ENCODE data around the gene EMSY.
"Not testable (repeated sequence)": the region's sequence is repeated elsewhere in the genome, so short reads cannot be mapped to it uniquely, and the experiment has no call there.

The EMSY gene

GRCh38 chr11:76589964-76590950 lies 145.4 kb downstream of the EMSY start:
- H2AFZ ChIP-seq (ENCODE audit: low read depth, low read length): no peak overlapping the region
- no peak overlapping the region for H3K4me3 ChIP-seq (ENCODE audit: low read length)
- no peaks in the 10 kb centered on the region for H3K27me3 ChIP-seq (ENCODE audit: insufficient read depth, low read length)
- no peaks in the 10 kb centered on the region for H3K36me3 ChIP-seq (ENCODE audit: insufficient read depth, low read length)
- no peaks in the 10 kb centered on the region for H3K4me1 ChIP-seq (ENCODE audit: insufficient read depth, low read length)
- no peaks in the 10 kb centered on the region for H3K9me3 ChIP-seq (ENCODE audit: low read length)

DNA sequence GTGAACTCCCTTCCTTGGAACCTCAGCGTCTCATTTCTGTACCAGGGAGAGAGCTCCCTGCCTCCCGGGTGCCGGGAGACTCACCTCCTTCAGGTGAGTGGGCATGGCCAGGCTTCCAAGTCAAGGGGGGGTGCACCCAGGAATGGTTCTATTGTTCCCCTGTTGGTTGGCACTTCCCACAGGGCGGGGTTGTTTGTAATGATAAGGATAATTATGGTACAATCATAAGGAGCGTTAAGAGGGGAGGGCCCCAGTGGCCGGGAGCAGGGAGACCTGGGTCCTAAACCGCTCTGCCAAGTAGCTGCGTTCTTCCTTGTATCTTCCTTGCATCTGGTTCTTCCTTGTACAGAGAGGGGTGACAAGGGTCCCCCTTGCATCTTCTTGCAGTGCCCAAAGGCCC lies 146.6 kb downstream of the EMSY start:
- Histone ChIP-seq H2AFZ (ENCODE audit: low read depth, low read length) (no peak overlapping the region), H3K36me3 (ENCODE audit: insufficient read depth, low read length) (no peaks in the 10 kb centered on the region), H3K27me3 (ENCODE audit: insufficient read depth, low read length) (no peaks in the 10 kb centered on the region), H3K4me1 (ENCODE audit: insufficient read depth, low read length) (no peaks in the 10 kb centered on the region), H3K4me3 (ENCODE audit: low read length) (no peak overlapping the region), H3K9me3 (ENCODE audit: low read length) (no peaks in the 10 kb centered on the region)

- no peaks in the 10 kb centered on the region for H3K9me3 ChIP-seq (ENCODE audit: low read length)
- no peaks in the 10 kb centered on the region for H3K27me3 ChIP-seq (ENCODE audit: insufficient read depth, low read length)
- H3K4me3 ChIP-seq (ENCODE audit: low read length): no peak overlapping the region
- H2AFZ ChIP-seq (ENCODE audit: low read depth, low read length): no peak overlapping the region
- H3K4me1 ChIP-seq (ENCODE audit: insufficient read depth, low read length): no peaks in the 10 kb centered on the region
- H3K36me3 ChIP-seq (ENCODE audit: insufficient read depth, low read length): no peaks in the 10 kb centered on the region
Measured at GRCh38 chr11:76592025-76592914, 147.5 kb downstream of the EMSY start.

- no peak overlapping the region for H3K4me3 ChIP-seq (ENCODE audit: low read length)
- H3K9me3 ChIP-seq (ENCODE audit: low read length): no peaks in the 10 kb centered on the region
- H3K27me3 ChIP-seq (ENCODE audit: insufficient read depth, low read length): no peaks in the 10 kb centered on the region
- no peaks in the 10 kb centered on the region for H3K4me1 ChIP-seq (ENCODE audit: insufficient read depth, low read length)
- no peak overlapping the region for H2AFZ ChIP-seq (ENCODE audit: low read depth, low read length)
- no peaks in the 10 kb centered on the region for H3K36me3 ChIP-seq (ENCODE audit: insufficient read depth, low read length)
Measured at GRCh38 chr11:76592961-76593360, 148.1 kb downstream of the EMSY start.

DNA sequence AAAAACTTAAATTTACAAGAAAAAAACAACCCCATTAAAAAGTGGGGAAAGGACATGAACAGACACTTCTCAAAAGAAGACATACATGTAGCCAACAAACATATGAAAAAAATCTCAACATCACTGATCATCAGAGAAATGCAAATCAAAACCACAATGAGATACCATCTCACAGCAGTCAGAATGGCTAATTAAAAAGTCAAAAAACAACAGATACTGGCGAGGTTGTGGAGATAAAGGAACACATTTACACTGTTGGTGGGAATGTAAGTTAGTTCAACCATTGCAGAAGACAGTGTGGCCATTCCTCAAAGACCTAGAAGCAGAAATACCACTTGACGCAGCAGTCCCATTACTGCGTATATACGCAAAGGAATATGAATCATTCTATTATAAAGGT lies 150.3 kb downstream of the EMSY start:
- not testable (repeated sequence) for H3K9me3 ChIP-seq (ENCODE audit: low read length); H3K4me3 ChIP-seq (ENCODE audit: low read length); H3K27me3 ChIP-seq (ENCODE audit: insufficient read depth, low read length); H2AFZ ChIP-seq (ENCODE audit: low read depth, low read length); H3K36me3 ChIP-seq (ENCODE audit: insufficient read depth, low read length); H3K4me1 ChIP-seq (ENCODE audit: insufficient read depth, low read length)

GRCh38 chr11:76596652-76597051 lies 151.8 kb downstream of the EMSY start:
- Histone ChIP-seq H3K4me1 (ENCODE audit: insufficient read depth, low read length) (no peaks in the 10 kb centered on the region), H3K9me3 (ENCODE audit: low read length) (no peaks in the 10 kb centered on the region), H3K27me3 (ENCODE audit: insufficient read depth, low read length) (no peaks in the 10 kb centered on the region), H3K4me3 (ENCODE audit: low read length) (no peak overlapping the region), H2AFZ (ENCODE audit: low read depth, low read length) (no peak overlapping the region), H3K36me3 (ENCODE audit: insufficient read depth, low read length) (no peaks in the 10 kb centered on the region)

DNA sequence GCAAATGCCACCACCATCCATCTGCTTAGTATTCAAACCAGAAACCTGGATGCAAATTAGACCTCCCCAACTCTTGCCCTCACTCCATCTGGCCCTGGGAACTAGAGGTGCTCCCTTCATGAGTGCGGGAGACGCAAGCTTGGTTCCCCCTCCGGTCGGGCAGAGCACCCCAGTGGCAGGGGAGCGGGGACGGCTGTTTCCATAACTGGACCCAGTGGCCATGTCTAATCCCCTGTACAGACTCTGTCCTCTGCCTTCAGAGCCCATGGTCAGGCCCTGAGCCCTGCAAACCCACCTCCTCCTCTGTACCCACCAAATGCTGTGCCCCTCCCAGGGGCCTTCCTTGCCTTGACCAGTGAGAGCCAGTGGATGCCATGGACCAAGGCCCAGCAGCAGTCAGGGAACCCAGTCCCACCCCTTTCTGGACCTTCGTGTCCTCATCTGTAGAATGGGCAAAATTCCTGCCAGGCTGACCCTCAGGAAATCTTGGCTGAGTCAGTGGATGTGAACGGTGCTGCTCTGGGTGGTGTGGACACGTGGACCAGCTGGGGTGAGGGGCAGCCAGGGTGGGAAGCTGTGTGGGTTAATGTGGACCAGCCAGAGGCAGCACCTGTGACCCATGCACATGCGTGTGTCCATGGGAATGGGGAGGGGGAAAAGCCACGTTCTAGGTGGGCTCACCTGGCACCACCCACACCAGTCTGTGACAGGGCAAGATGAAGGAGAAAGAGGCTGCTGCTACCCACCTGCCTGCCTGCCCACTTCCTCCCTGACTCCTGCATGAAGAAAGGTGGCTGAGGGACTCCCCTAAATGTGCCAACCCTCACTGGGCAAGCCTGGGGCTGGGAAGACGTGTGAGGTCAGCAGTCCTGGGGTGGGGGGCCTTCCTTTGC lies 153.0 kb downstream of the EMSY start:
- H3K4me1 ChIP-seq (ENCODE audit: insufficient read depth, low read length): no peaks in the 10 kb centered on the region
- no peaks in the 10 kb centered on the region for H3K27me3 ChIP-seq (ENCODE audit: insufficient read depth, low read length)
- no peaks in the 10 kb centered on the region for H3K36me3 ChIP-seq (ENCODE audit: insufficient read depth, low read length)
- H3K9me3 ChIP-seq (ENCODE audit: low read length): no peaks in the 10 kb centered on the region
- no peak overlapping the region for H3K4me3 ChIP-seq (ENCODE audit: low read length)
- H2AFZ ChIP-seq (ENCODE audit: low read depth, low read length): no peak overlapping the region

DNA sequence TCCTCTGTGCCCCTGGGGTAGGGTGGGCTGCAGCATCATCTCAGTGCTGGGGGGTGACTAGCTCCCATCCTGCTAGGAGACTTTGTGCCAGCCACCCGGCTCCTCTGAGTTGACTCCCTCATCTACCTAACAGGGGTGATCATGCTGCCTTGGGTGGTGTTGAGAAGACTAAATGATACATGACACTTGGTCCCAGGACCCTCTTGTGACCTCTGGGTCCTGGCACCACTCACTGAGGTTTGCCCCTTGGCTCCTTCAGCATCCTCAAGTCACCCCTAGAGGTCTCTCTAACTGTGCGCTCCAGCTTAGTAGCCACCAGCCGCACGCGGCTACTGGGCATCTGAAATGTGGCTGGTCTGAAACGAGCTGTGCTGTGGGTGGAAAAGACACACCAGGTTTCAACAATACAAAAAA lies 153.6 kb downstream of the EMSY start:
- Histone ChIP-seq H3K36me3 (ENCODE audit: insufficient read depth, low read length) (no peaks in the 10 kb centered on the region), H3K4me3 (ENCODE audit: low read length) (no peak overlapping the region), H3K9me3 (ENCODE audit: low read length) (no peaks in the 10 kb centered on the region)

GRCh38 chr11:76599041-76600013 lies 154.5 kb downstream of the EMSY start:
- Histone ChIP-seq H3K36me3 (ENCODE audit: insufficient read depth, low read length) (no peaks in the 10 kb centered on the region), H3K27me3 (ENCODE audit: insufficient read depth, low read length) (no peaks in the 10 kb centered on the region), H3K9me3 (ENCODE audit: low read length) (no peaks in the 10 kb centered on the region), H2AFZ (ENCODE audit: low read depth, low read length) (no peak overlapping the region), H3K4me3 (ENCODE audit: low read length) (no peak overlapping the region), H3K4me1 (ENCODE audit: insufficient read depth, low read length) (no peaks in the 10 kb centered on the region)

More for the DNA sequence above, 153.6 kb downstream of the EMSY start:
- Histone ChIP-seq H3K27me3 (ENCODE audit: insufficient read depth, low read length) (no peaks in the 10 kb centered on the region), H3K4me1 (ENCODE audit: insufficient read depth, low read length) (no peaks in the 10 kb centered on the region), H2AFZ (ENCODE audit: low read depth, low read length) (no peak overlapping the region)

DNA sequence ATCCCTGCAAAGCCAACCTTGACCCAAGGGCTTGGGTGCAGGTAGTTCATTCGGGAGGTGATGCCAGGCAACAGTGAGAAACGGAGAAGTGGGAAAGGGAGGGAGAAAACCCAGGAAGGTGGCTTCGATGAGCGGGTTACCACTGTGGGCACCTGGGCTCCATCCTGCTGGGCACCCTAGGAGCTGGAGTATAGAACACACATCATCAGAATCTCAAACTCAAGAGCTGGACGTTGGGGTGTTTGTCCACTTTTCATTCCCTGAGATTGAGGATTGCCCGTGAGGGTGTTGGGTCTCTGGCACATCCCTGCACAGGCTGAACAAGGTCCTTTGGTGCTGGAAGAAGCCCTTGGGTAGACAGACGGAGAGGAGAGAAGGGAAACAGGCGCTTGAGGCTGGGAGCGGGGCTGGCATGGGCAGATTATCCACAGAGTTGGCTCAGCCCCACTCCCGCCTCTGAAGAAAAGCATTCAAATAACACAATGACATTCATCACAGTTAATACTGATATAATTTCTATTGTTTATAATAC lies 155.4 kb downstream of the EMSY start:
- no peak overlapping the region for H3K4me3 ChIP-seq (ENCODE audit: low read length)
- H3K36me3 ChIP-seq (ENCODE audit: insufficient read depth, low read length): no peaks in the 10 kb centered on the region

DNA sequence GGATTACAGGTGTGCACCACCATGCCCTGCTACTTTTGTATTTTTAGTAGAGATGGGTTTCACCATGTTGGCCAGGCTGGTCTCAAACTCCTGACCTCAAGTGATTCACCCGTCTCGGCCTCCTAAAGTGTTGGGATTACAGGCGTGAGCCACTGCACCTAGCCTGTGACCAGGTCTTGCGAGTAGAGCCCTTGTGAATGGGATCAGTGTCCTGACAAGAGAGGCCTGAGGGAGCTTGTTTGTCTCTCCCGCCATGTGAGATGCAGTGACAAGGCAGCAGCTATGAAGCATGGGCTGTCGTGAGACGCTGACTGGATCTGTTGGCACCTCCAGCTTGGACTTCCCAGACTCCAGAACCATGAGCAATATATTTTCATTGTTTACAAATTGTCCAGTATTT lies 156.5 kb downstream of the EMSY start:
- Histone ChIP-seq H3K4me1 (ENCODE audit: insufficient read depth, low read length) (no peaks in the 10 kb centered on the region), H3K4me3 (ENCODE audit: low read length) (no peak overlapping the region)

More for the DNA sequence above, 155.4 kb downstream of the EMSY start:
- no peaks in the 10 kb centered on the region for H3K27me3 ChIP-seq (ENCODE audit: insufficient read depth, low read length)
- H2AFZ ChIP-seq (ENCODE audit: low read depth, low read length): no peak overlapping the region
- H3K4me1 ChIP-seq (ENCODE audit: insufficient read depth, low read length): no peaks in the 10 kb centered on the region
- H3K9me3 ChIP-seq (ENCODE audit: low read length): no peaks in the 10 kb centered on the region

More for the DNA sequence above, 156.5 kb downstream of the EMSY start:
- Histone ChIP-seq H3K27me3 (ENCODE audit: insufficient read depth, low read length) (no peaks in the 10 kb centered on the region), H2AFZ (ENCODE audit: low read depth, low read length) (no peak overlapping the region), H3K9me3 (ENCODE audit: low read length) (no peaks in the 10 kb centered on the region), H3K36me3 (ENCODE audit: insufficient read depth, low read length) (no peaks in the 10 kb centered on the region)
